HepG2 (cell line): ENCODE results near the gene FAM89B. TPM values are rescaled to one million over a fixed set of nuclear protein-coding genes. Genes with fewer than 3 reads are reported as not detected.
A peak's percentile ranks its signal among the peaks of the same experiment; 100 is the strongest.

ENCODE experiments used
- CBX2 ChIP-seq, 2 experiments: fragments of 200-600 bp in 1 of 2; sonication (generic); formaldehyde crosslinking in 1 of 2; IDR thresholded peaks; 2 replicates each; pipeline versions ENCODE4 v1.7.0 to v1.8.1; 2018 to 2022; ENCODE audit warnings: low read depth in 2 of 2, low read length in 1 of 2, mild to moderate bottlenecking in 1 of 2, missing genetic modification reagents in 1 of 2
- FUBP1 ChIP-seq: sonication (generic); formaldehyde crosslinking; IDR thresholded peaks from 2 replicates; pipeline ENCODE4 v1.5.1; 2020; ENCODE audit warnings: missing genetic modification reagents, mild to moderate bottlenecking, borderline replicate concordance
- GPN1 ChIP-seq: sonication (generic); formaldehyde crosslinking; IDR thresholded peaks from 2 replicates; pipeline ENCODE4 v1.5.1; 2020; ENCODE audit warnings: missing genetic modification reagents, borderline replicate concordance
- MAFF ChIP-seq: IDR thresholded peaks from 2 replicates; pipeline ENCODE4 v1.6.1; 2011; ENCODE audit warnings: low read depth, low read length, improper control_type of control experiment
- MBD4 ChIP-seq: IDR thresholded peaks from 2 replicates; pipeline ENCODE4 v1.6.1; 2012; ENCODE audit warnings: low read length, inconsistent platforms, borderline replicate concordance
- NCOA5 ChIP-seq: sonication (generic); formaldehyde crosslinking; IDR thresholded peaks from 2 replicates; pipeline ENCODE4 v1.4.0; 2020; ENCODE audit warnings: missing genetic modification reagents
- NFE2L1 ChIP-seq: sonication (generic); formaldehyde crosslinking; IDR thresholded peaks from 2 replicates; pipeline ENCODE4 v1.4.0; 2020; ENCODE audit warnings: missing genetic modification reagents, mild to moderate bottlenecking, borderline replicate concordance
- RBFOX2 ChIP-seq: fragments of 200-400 bp; formaldehyde crosslinking; IDR thresholded peaks from 2 replicates; pipeline ENCODE4 v1.6.1; 2017; ENCODE audit warnings: low read depth, mild to moderate bottlenecking, low read length
- RFXAP ChIP-seq: sonication (generic); formaldehyde crosslinking; IDR thresholded peaks from 2 replicates; pipeline ENCODE4 v1.4.0; 2020; ENCODE audit warnings: missing genetic modification reagents, borderline replicate concordance
- SPEN ChIP-seq: sonication (generic); formaldehyde crosslinking; IDR thresholded peaks from 2 replicates; pipeline ENCODE4 v1.5.1; 2020; ENCODE audit warnings: low read depth, mild to moderate bottlenecking, missing genetic modification reagents
- TRIM24 ChIP-seq: sonication (generic); formaldehyde crosslinking; IDR thresholded peaks from 2 replicates; pipeline ENCODE4 v1.8.0; 2022; ENCODE audit warnings: mild to moderate bottlenecking, missing genetic modification reagents
- USF2 ChIP-seq, 2 experiments: sonication (generic) in 1 of 2; formaldehyde crosslinking in 1 of 2; IDR thresholded peaks; 2 replicates each; pipeline versions ENCODE4 v1.5.1 to v1.6.1; 2011 to 2020; ENCODE audit warnings: borderline replicate concordance in 1 of 2, low read depth in 1 of 2, low read length in 1 of 2, mild to moderate bottlenecking in 1 of 2, missing genetic modification reagents in 1 of 2, moderate library complexity in 1 of 2
- ZBTB14 ChIP-seq: sonication (generic); formaldehyde crosslinking; IDR thresholded peaks from 2 replicates; pipeline ENCODE4 v1.4.0; 2020; ENCODE audit warnings: missing genetic modification reagents
- ZNF230 ChIP-seq: sonication (generic); formaldehyde crosslinking; IDR thresholded peaks from 2 replicates; pipeline ENCODE4 v1.4.0; 2020; ENCODE audit warnings: mild to moderate bottlenecking, missing genetic modification reagents
- ZNF274 ChIP-seq: sonication (generic); formaldehyde crosslinking; IDR thresholded peaks from 2 replicates; pipeline ENCODE4 v1.5.1; 2020; ENCODE audit warnings: mild to moderate bottlenecking, missing genetic modification reagents
- ZNF609 ChIP-seq: sonication (generic); formaldehyde crosslinking; IDR thresholded peaks from 2 replicates; pipeline ENCODE4 v1.4.0; 2020; ENCODE audit warnings: mild to moderate bottlenecking, missing genetic modification reagents, borderline replicate concordance
- ZNF7 ChIP-seq: IDR thresholded peaks from 2 replicates; pipeline ENCODE4 v1.6.1; 2016; ENCODE audit warnings: missing biosample characterization, missing genetic modification reagents
- polyA plus RNA-seq, 8 experiments: library from polyadenylated mRNA; depleted of rRNA in 3 of 8; stranded (reverse) in 7 of 8; unstranded in 1 of 8; fragments of >200 nt; fragmentation: Illumina TruSeq in 4 of 8; extraction: Trizol in 4 of 8; gene quantifications; 2 replicates each; pipeline versions ENCODE4 v1.2.1 to v1.2.3, GENCODE V29; 2011 to 2016; ENCODE audit warnings: low read depth in 4 of 8, missing spikeins in 1 of 8, mixed read lengths in 1 of 8; ENCODE audit not compliant: insufficient read depth in 1 of 8
- total RNA-seq, 5 experiments: library from RNA; depleted of rRNA; stranded (reverse); fragments of >200 nt; fragmentation: Illumina TruSeq; extraction: Trizol; gene quantifications; 2 replicates each; pipeline ENCODE4 v1.2.3, GENCODE V29; 2016; ENCODE audit warnings: low read depth in 1 of 5

FAM89B gene
- total and polyA plus RNA-seq, 2 of the 13 experiments (the other 11 are each of a cell fraction or from before 2014, with no cell fraction given) = 5.7 to 8.0 TPM

- TF ChIP-seq NFE2L1 (CRISPR knock-in tag) (0 out of 2 replicates have a peak, but pooled peaks have one; percentile 36), TRIM24 (CRISPR knock-in tag) (no peak), CBX2 (IDR thresholded peaks at IDR 0.05; ENCODE audit: low read depth, low read length) (no peak), CBX2 (CRISPR knock-in tag; IDR thresholded peaks at IDR 0.05; ENCODE audit: low read depth) (no peak), NCOA5 (CRISPR knock-in tag) (0 out of 2 replicates have a peak, but pooled peaks have one; percentile 21), ZNF609 (CRISPR knock-in tag) (no peak), SPEN (no peak; the same call in 1 of the 2 replicates), ZNF274 (no peak), FUBP1 (CRISPR knock-in tag) (no peak), MBD4 (no peak), ZNF7 (CRISPR knock-in tag) (no peak), MAFF (no peak), ZNF230 (CRISPR knock-in tag) (no peak), RFXAP (no peak), RBFOX2 (peak; percentile 38), ZBTB14 (no peak), GPN1 (CRISPR knock-in tag) (no peak), USF2 (IDR thresholded peaks at IDR 0.05; ENCODE audit: low read depth, low read length) (no peak), USF2 (CRISPR knock-in tag; IDR thresholded peaks at IDR 0.05; ENCODE audit: borderline replicate concordance) (no peak)
These were observed 41.0 kb downstream of the FAM89B start (continued) for GRCh38 chr11:65613091-65613928.
